Stomach (tissue), 9 donors: ENCODE results near the gene SCO2. TPM values are rescaled to one million over a fixed set of nuclear protein-coding genes. Genes with fewer than 3 reads are reported as not detected.

ENCODE experiments used
- DNase-seq, 2 donors: peaks; one replicate each; pipeline versions ENCODE4 v3.0.0 to v3.0.0-alpha.2; 2013 to 2019
- H3K27ac ChIP-seq, 5 donors: fragments of 200-600 bp in 4 of 5; sonication (generic) in 4 of 5; one replicate each; pipeline ENCODE4 v1.5.1; 2013 to 2019; ENCODE audit warnings: mild to moderate bottlenecking in 1 of 5, moderate library complexity in 1 of 5
- H3K27me3 ChIP-seq, 3 donors: fragments of 200-600 bp; sonication (generic); one replicate each; pipeline ENCODE4 v1.5.1; 2017 to 2019; ENCODE audit warnings: mixed run types in 1 of 3
- H3K36me3 ChIP-seq, 4 donors: fragments of 200-600 bp; sonication (generic); 1 replicate in 3 of 4; 2 replicates in 1 of 4; pipeline ENCODE4 v1.5.1; 2016 to 2019
- H3K4me1 ChIP-seq, 4 donors: fragments of 200-600 bp; sonication (generic); one replicate each; pipeline ENCODE4 v1.5.1; 2016 to 2019
- H3K4me3 ChIP-seq, 4 donors: fragments of 200-600 bp; sonication (generic) in 3 of 4; one replicate each; pipeline ENCODE4 v1.5.1; 2016 to 2019; ENCODE audit warnings: mild to moderate bottlenecking in 1 of 4
- H3K9me3 ChIP-seq, 4 donors: fragments of 200-600 bp; sonication (generic); one replicate each; pipeline ENCODE4 v1.5.1; 2016 to 2019
- EP300 ChIP-seq: sonication (generic); formaldehyde crosslinking; IDR thresholded peaks from one replicate; pipeline ENCODE4 v1.6.1; 2017; ENCODE audit warnings: antibody characterized with exemption
- POLR2A ChIP-seq, 4 donors: fragments of 450-650 bp; IDR thresholded peaks; one replicate each; pipeline ENCODE4 v1.6.1; 2016; ENCODE audit warnings: antibody characterized with exemption in 4 of 4, control low read depth in 2 of 4, mild to moderate bottlenecking in 1 of 4, moderate library complexity in 1 of 4
- POLR2AphosphoS5 ChIP-seq, 3 donors: sonication (generic); formaldehyde crosslinking; IDR thresholded peaks; one replicate each; pipeline ENCODE4 v1.6.1; 2016; ENCODE audit warnings: antibody characterized with exemption in 3 of 3
- WGBS, 5 donors: extraction: QIAGEN DNeasy Blood & Tissue Kit in 3 of 5; methylation state at CpG; one replicate each; pipeline versions ENCODE4 v1.1.5 to v1.1.7; 2013 to 2018; 5-methylcytosine and 5-hydroxymethylcytosine counted together
- intact Hi-C: fragments of 100-400 bp; cut with DNase I; formaldehyde crosslinking; loops from one replicate; pipeline ENCODE4 v1.15.1; 2023; ENCODE audit warnings: low total_unique reads
- polyA plus RNA-seq, 3 donors: library from polyadenylated mRNA; stranded (reverse); fragments of 200-250 nt; gene quantifications; one replicate each; pipeline ENCODE4 v1.2.3, GENCODE V29; 2013
- total RNA-seq, 5 donors: library from RNA; depleted of rRNA; stranded (reverse); fragments of >200 nt; gene quantifications; one replicate each; pipeline versions ENCODE4 v1.1.0 to v1.2.3, GENCODE V29; 2014 to 2016
- TF ChIP-seq, protein P1 (sequence below), 7 experiments: fragments of 450-650 bp in 4 of 7; fragments of 200-600 bp in 3 of 7; sonication (generic) in 3 of 7; IDR thresholded peaks; one replicate each; pipeline ENCODE4 v1.5.1; 2016 to 2019; ENCODE audit warnings: antibody characterized with exemption in 7 of 7, control low read depth in 2 of 7, mild to moderate bottlenecking in 1 of 7
- donor health status: healthy with polysubstance abuse.
- donor health status: Bipolar disorder and iron deficiency.
- donor health status: healthy.

The SCO2 gene
- total and polyA plus RNA-seq, 8 donors, result 0.92 to 7.5 (median 1.9) TPM; not detected in 5

DNA sequence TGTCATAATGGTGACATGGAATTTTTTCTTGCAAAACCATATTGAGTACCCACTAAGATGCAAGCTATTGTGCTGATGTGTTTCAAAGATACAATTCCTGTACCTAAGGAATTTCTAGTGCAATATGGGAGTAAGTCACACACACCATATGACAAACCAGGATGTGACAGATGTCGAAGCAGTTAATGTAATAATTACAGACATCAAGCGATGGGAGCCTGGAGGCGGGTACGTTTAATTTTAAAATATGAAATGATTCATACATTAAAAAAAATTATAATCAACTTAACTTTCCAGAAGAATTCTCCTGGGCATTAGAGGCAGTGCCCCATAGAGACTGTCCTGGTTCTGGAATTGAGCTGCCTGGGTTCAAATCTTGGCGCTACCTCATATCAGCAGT, 31.3 kb upstream of the SCO2 start:
- DNase-seq, result no peak
- H3K9me3 ChIP-seq, result no peaks in the 10 kb centered on the region
- no peak overlapping the region for H3K27ac ChIP-seq
- intact Hi-C loops, result loop anchor here (10.0 kb wide), 1 partner anchor 58 kb away; no protein-coding TSS in a partner anchor
- TF ChIP-seq POLR2A (IDR thresholded peaks at IDR 0.05), result no peak
- no peak for TF ChIP-seq POLR2AphosphoS5 (IDR thresholded peaks at IDR 0.05)
- TF ChIP-seq, protein P1, sequence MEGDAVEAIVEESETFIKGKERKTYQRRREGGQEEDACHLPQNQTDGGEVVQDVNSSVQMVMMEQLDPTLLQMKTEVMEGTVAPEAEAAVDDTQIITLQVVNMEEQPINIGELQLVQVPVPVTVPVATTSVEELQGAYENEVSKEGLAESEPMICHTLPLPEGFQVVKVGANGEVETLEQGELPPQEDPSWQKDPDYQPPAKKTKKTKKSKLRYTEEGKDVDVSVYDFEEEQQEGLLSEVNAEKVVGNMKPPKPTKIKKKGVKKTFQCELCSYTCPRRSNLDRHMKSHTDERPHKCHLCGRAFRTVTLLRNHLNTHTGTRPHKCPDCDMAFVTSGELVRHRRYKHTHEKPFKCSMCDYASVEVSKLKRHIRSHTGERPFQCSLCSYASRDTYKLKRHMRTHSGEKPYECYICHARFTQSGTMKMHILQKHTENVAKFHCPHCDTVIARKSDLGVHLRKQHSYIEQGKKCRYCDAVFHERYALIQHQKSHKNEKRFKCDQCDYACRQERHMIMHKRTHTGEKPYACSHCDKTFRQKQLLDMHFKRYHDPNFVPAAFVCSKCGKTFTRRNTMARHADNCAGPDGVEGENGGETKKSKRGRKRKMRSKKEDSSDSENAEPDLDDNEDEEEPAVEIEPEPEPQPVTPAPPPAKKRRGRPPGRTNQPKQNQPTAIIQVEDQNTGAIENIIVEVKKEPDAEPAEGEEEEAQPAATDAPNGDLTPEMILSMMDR (IDR thresholded peaks at IDR 0.05), result no peak
- TF ChIP-seq EP300, result no peak
- H3K27me3 ChIP-seq, result no peaks in the 10 kb centered on the region
- H3K36me3 ChIP-seq, result no peaks in the 10 kb centered on the region
- H3K4me1 ChIP-seq, result no peaks in the 10 kb centered on the region
- 84 to 92% (median 88%) methylated on average over 5 of the region's 5 CpGs for WGBS, 5 donors
- no peak overlapping the region for H3K4me3 ChIP-seq

DNA sequence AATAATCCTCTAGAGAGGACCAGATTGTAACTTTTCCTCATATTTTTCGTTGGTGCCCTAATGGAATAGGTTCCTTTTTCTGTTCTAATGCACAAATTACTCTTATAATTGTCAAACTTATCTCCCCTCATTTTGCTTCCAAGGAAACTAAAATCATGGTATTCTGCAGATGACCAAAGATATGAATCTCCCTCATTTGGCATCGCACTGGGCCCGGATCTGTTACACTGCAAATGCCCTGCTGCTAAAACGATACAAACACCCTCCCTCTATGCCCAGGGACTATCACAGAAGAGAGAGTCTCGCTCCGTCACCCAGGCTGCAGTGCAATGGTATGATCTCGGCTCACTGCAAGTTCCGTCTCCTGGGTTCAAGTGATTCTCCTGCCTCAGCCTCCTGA, 27.9 kb upstream of the SCO2 start:
- no peak overlapping the region for H3K27ac ChIP-seq
- no peaks in the 10 kb centered on the region for H3K9me3 ChIP-seq
- peaks cover 9 to 16% (median 10%) of the 10 kb centered on the region in 4 donors for H3K4me1 ChIP-seq
- 75 to 91% (median 84%) methylated on average over 8 of the region's 8 CpGs for WGBS, 5 donors
- no peaks in the 10 kb centered on the region for H3K36me3 ChIP-seq
- intact Hi-C loops, result loop anchor here (10.0 kb wide), 1 partner anchor 61 kb away; no protein-coding TSS in a partner anchor
- peaks cover 5 to 27% (median 11%) of the 10 kb centered on the region in 3 donors for H3K27me3 ChIP-seq
- H3K4me3 ChIP-seq, result no peak overlapping the region
- no peak for DNase-seq
- TF ChIP-seq, protein P1 (IDR thresholded peaks at IDR 0.05), result no peak
- TF ChIP-seq POLR2AphosphoS5 (IDR thresholded peaks at IDR 0.05) (no peak), POLR2A (IDR thresholded peaks at IDR 0.05) (no peak), EP300 (no peak)

DNA sequence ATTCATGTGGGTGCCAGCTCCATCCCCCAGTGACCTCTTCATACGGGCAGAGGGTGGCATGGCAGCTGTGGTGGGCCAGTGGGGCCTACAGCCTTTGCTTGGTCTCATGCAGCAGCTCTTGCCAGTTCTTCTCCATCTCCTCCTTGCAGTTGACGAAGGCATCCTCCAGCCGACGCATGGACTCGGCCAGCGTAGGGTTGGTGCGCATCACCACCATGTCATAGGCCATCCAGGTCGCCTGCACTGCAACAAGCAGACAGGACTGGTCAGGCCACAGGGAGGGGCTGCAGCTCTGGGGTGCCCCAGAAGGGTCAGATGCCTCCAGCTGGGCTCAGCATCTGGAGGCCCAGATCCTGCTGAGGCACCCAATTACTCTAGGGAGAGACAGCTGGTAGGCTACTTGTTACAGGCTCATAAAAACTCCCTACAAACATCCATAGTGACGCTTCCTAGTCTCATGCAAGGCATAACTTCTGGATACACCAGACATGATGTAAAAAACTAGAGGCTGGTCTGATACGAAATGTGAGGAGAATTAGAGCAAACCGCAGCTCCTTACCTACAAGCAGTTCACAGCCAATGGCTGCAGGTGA, 25.9 kb upstream of the SCO2 start:
- no peak overlapping the region for H3K4me3 ChIP-seq
- H3K27ac ChIP-seq, result no peak overlapping the region
- peaks cover 11 to 47% (median 26%) of the 10 kb centered on the region in 3 donors for H3K27me3 ChIP-seq
- intact Hi-C loops, result loop anchor here (10.0 kb wide), 1 partner anchor 64 kb away; no protein-coding TSS in a partner anchor
- no peak for DNase-seq
- H3K4me1 ChIP-seq, result peaks cover 12 to 33% (median 19%) of the 10 kb centered on the region in 4 donors
- no peaks in the 10 kb centered on the region for H3K9me3 ChIP-seq
- WGBS, 5 donors, result 87 to 98% (median 93%) methylated on average over 7 to 11 of the region's 11 CpGs
- H3K36me3 ChIP-seq, result no peaks in the 10 kb centered on the region
- TF ChIP-seq EP300 (no peak), POLR2A (IDR thresholded peaks at IDR 0.05) (no peak), POLR2AphosphoS5 (IDR thresholded peaks at IDR 0.05) (no peak)
- TF ChIP-seq, protein P1 (IDR thresholded peaks at IDR 0.05), result no peak

DNA sequence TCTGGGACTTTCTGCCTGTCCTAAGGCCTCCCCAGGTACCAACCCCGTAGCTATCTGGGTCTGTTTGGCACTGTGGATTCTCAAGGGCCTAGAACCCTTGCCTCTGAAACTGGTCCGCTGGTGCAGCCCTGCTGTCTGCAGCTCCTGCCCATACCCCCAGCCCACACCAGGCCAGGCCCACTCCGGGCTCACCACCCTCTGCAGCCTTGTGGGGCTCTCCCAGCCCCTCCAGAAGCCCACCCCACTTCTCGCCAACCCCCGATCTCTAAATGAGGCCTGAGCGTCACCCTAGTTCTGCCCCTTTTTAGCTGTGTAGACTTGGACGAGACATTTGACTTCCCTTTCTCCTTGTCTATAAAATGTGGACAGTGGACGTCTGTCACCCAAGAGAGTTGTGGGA, 25.0 kb upstream of the SCO2 start:
- Histone ChIP-seq H3K4me3 (no peak overlapping the region), H3K36me3 (no peaks in the 10 kb centered on the region), H3K9me3 (no peaks in the 10 kb centered on the region), H3K27ac (no peak overlapping the region), H3K4me1 (peaks cover 12 to 33% (median 19%) of the 10 kb centered on the region in 4 donors), H3K27me3 (peaks cover 11 to 56% (median 26%) of the 10 kb centered on the region in 3 donors)
- intact Hi-C loops, result loop anchor here (10.0 kb wide), 1 partner anchor 64 kb away; no protein-coding TSS in a partner anchor
- TF ChIP-seq POLR2A (IDR thresholded peaks at IDR 0.05), result no peak
- TF ChIP-seq EP300, result no peak
- TF ChIP-seq, protein P1 (IDR thresholded peaks at IDR 0.05), result no peak
- TF ChIP-seq POLR2AphosphoS5 (IDR thresholded peaks at IDR 0.05), result no peak
- WGBS, 5 donors, result 89 to 94% (median 90%) methylated on average over 8 of the region's 8 CpGs
- DNase-seq, result no peak
